Upper lobe of right lung (tissue), 1 donor: ENCODE data around the gene PRKN. TPM values are rescaled to one million over a fixed set of nuclear protein-coding genes. Genes with fewer than 3 reads are reported as not detected.
"Not testable (repeated sequence)": the region's sequence is repeated elsewhere in the genome, so short reads cannot be mapped to it uniquely, and the experiment has no call there.

Experiments
- ATAC-seq: fragments of 200-7000 bp; cut with Tn5 transposase; one replicate; pipeline ENCODE4 v1.9.1; 2020; ENCODE audit warnings: mild to moderate bottlenecking, moderate library complexity
- DNase-seq: peaks from one replicate; pipeline ENCODE4 v3.0.0-alpha.2; 2020
- H3K27ac ChIP-seq: fragments of 200-600 bp; one replicate; pipeline ENCODE4 v1.8.0; 2022
- H3K27me3 ChIP-seq: fragments of 200-600 bp; one replicate; pipeline ENCODE4 v1.8.0; 2022; ENCODE audit warnings: mild to moderate bottlenecking
- H3K36me3 ChIP-seq: fragments of 200-600 bp; one replicate; pipeline ENCODE4 v1.8.0; 2022
- H3K4me1 ChIP-seq: fragments of 200-600 bp; one replicate; pipeline ENCODE4 v1.8.0; 2022
- H3K4me3 ChIP-seq: fragments of 200-600 bp; one replicate; pipeline ENCODE4 v1.8.0; 2022; ENCODE audit warnings: mild to moderate bottlenecking
- H3K9me3 ChIP-seq: fragments of 200-600 bp; one replicate; pipeline ENCODE4 v1.8.0; 2022
- CTCF ChIP-seq: fragments of 200-600 bp; IDR thresholded peaks from one replicate; pipeline ENCODE4 v1.8.0; 2022; ENCODE audit warnings: antibody characterized with exemption
- intact Hi-C: fragments of 100-400 bp; cut with DNase I; formaldehyde crosslinking; loops from one replicate; pipeline ENCODE4 v1.11.0; 2022
- total RNA-seq: library from RNA; stranded (reverse); fragmentation: NEBNext Ultra II Directional; extraction: Animal tissue kit (Norgen Biotek cat#: 25700); gene quantifications from one replicate; pipeline ENCODE4 v1.2.1, GENCODE V29; 2021
- donor health status: DM: no; HTN: yes; CAD: no; lungs with severe emphysema.

Gene PRKN
- total RNA-seq, 1 donor from 2014 or later: 2.7 TPM

GRCh38 chr6:161496941-161497340 is 1230.6 kb downstream of the PRKN start:
- TF ChIP-seq CTCF: no peak
- no peak for DNase-seq

GRCh38 chr6:161496271-161496670 is 1231.3 kb downstream of the PRKN start:
- H3K27ac ChIP-seq, ATAC-seq, intact Hi-C loops: not testable (repeated sequence)

More at GRCh38 chr6:161496941-161497340, 1230.6 kb downstream of the PRKN start:
- H3K9me3 ChIP-seq: no peaks in the 10 kb centered on the region
- ATAC-seq: no peak
- H3K4me1 ChIP-seq: no peaks in the 10 kb centered on the region
- intact Hi-C loops: no loop called here
- H3K27me3 ChIP-seq: no peaks in the 10 kb centered on the region
- H3K36me3 ChIP-seq: no peaks in the 10 kb centered on the region
- H3K27ac ChIP-seq: no peak overlapping the region
- H3K4me3 ChIP-seq: no peak overlapping the region

DNA sequence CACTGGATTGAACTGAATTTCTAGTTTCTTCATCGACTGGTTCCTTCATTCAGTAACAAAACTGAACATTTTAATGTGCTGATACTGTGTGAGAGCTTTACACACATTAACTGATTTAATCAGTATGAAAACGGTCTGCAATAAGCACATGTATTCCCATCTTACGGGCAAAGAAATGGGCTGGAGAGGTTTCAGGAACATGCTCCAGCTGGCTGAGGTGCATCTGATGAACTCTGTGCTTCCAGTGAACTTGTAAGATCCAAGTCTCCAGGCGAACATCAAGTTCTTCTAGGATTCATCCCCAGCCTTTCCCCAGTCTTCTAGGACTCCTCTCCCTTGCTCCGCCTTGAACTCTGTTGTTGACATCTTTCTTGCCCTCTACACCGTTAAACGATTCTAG is 1233.0 kb downstream of the PRKN start:
- ATAC-seq (no peak), DNase-seq (no peak)
- Histone ChIP-seq H3K4me3 (no peak overlapping the region), H3K27me3 (no peaks in the 10 kb centered on the region), H3K36me3 (no peaks in the 10 kb centered on the region), H3K4me1 (no peaks in the 10 kb centered on the region), H3K9me3 (no peaks in the 10 kb centered on the region), H3K27ac (no peak overlapping the region)
- no peak for TF ChIP-seq CTCF
- intact Hi-C loops: no loop called here

More at GRCh38 chr6:161496271-161496670, 1231.3 kb downstream of the PRKN start:
- not testable (repeated sequence) for H3K4me1 ChIP-seq, H3K36me3 ChIP-seq, H3K27me3 ChIP-seq, H3K4me3 ChIP-seq, H3K9me3 ChIP-seq, DNase-seq

DNA sequence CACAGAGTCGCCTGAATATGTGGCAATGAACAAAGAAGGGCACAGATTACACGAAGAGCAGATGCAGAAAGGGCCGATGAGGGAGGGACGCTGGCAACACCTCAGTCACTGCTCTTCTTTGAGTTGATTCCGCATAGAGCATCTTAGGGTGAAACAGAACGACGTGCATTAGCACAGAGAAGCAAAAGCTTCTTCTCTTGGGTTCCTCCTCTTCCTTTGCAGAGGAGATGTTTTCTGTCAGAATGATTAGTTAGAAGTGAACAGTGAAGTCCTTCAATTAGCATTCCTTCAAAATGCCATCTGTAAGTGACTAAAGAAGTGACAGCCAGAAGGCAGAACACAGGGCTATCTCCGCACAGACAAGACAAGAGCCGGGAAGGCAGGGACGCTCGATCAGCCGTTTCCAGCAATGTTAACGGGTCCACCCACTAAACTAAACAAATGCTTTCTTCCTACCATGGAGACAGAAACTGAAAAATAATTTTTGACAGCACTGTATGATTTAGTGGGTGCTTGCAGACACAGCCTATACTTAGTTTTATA is 1233.9 kb downstream of the PRKN start:
- no peaks in the 10 kb centered on the region for H3K27me3 ChIP-seq
- H3K4me3 ChIP-seq: no peak overlapping the region
- H3K27ac ChIP-seq: no peak overlapping the region
- no peaks in the 10 kb centered on the region for H3K9me3 ChIP-seq
- H3K36me3 ChIP-seq: no peaks in the 10 kb centered on the region
- ATAC-seq (no peak), DNase-seq (no peak)
- intact Hi-C loops: no loop called here
- TF ChIP-seq CTCF: no peak
- H3K4me1 ChIP-seq: no peaks in the 10 kb centered on the region

GRCh38 chr6:161489626-161490306 is 1237.8 kb downstream of the PRKN start:
- H3K9me3 ChIP-seq: no peaks in the 10 kb centered on the region
- ATAC-seq (no peak), DNase-seq (no peak)
- intact Hi-C loops: no loop called here
- no peaks in the 10 kb centered on the region for H3K4me1 ChIP-seq
- no peaks in the 10 kb centered on the region for H3K27me3 ChIP-seq
- TF ChIP-seq CTCF: no peak
- H3K36me3 ChIP-seq: no peaks in the 10 kb centered on the region
- H3K4me3 ChIP-seq: no peak overlapping the region
- H3K27ac ChIP-seq: no peak overlapping the region

DNA sequence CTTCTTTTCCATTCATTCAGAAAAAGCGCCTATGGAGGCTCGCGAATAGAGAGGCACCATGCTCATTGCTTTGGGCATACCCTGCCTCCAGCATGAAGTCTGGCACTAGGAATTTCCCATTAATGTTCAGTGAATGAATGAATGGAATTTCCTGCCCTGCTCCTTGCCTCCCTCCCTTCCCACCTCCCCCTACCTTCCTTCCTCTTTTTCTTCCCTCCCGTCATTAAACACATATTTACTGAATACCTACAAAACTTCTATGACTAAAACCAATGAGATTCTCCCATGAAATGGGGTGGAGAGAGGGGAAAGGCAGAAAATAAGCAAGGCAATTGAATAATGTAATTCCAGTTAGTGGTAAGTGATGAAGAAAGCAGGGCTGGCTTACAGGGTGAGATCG is 1239.9 kb downstream of the PRKN start:
- Histone ChIP-seq H3K27me3 (no peaks in the 10 kb centered on the region), H3K4me3 (no peak overlapping the region), H3K4me1 (peaks cover 4% of the 10 kb centered on the region), H3K27ac (no peak overlapping the region), H3K36me3 (no peaks in the 10 kb centered on the region), H3K9me3 (no peaks in the 10 kb centered on the region)
- ATAC-seq: no peak
- DNase-seq: no peak
- intact Hi-C loops: no loop called here
- no peak for TF ChIP-seq CTCF
